SU-DHL-6 (cell line): Measurements from ENCODE around the gene DRAXIN.

Source experiments
- CTCF ChIP-seq: fragments of 200-600 bp; sonication (generic); IDR thresholded peaks from one replicate; pipeline ENCODE4 v1.5.1; 2017; ENCODE audit warnings: antibody characterized with exemption, mild to moderate bottlenecking, low read length, moderate library complexity; ENCODE audit not compliant: insufficient read depth, poor library complexity, severe bottlenecking
- EZH2phosphoT487 ChIP-seq: fragments of 200-600 bp; sonication (generic), shearing (Covaris generic); conservative IDR thresholded peaks from 2 replicates; pipeline ENCODE4 v1.6.1; 2018; ENCODE audit warnings: mild to moderate bottlenecking, antibody characterized with exemption, low read length, moderate library complexity, mixed read lengths

GRCh38 chr1:11764519-11764918 lies 73.0 kb downstream of the DRAXIN start:
- TF ChIP-seq CTCF: no peak
- no peak for TF ChIP-seq EZH2phosphoT487
